GM18909 (cell line): Measurements from ENCODE around the gene ARHGAP20.

ENCODE experiments used
- ATAC-seq: cut with Tn5 transposase; IDR thresholded peaks from one replicate; pipeline ENCODE4 v1.9.1; 2021; ENCODE audit warnings: mild to moderate bottlenecking; ENCODE audit not compliant: unreplicated experiment, poor library complexity

Gene ARHGAP20

GRCh38 chr11:110720431-110721275, 8.4 kb upstream of the ARHGAP20 start:
- no peak for ATAC-seq

DNA sequence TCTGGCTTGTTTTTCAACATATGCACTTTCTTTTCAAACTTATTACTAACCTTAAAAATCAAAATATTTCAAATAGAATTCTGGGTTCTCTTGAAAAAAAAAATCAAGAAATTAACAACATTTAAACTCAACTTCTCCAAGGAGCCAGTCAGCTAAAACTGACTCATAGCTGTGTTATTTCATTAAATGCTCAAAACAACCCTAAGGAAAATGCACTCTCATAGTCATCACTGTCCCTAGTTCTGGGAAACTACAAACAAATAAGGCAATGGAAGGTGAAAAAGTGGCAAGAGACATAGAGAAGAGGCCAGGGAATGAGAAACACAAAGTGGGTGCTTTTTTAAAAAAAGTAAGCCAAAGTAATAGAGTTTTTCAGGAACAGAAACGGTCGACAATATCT, 4.1 kb upstream of the ARHGAP20 start:
- ATAC-seq, result no peak

GRCh38 chr11:110715541-110715940, 3.3 kb upstream of the ARHGAP20 start:
- no peak for ATAC-seq

- no peak for ATAC-seq
Measured at GRCh38 chr11:110713449-110713776, 1.2 kb upstream of the ARHGAP20 start.

DNA sequence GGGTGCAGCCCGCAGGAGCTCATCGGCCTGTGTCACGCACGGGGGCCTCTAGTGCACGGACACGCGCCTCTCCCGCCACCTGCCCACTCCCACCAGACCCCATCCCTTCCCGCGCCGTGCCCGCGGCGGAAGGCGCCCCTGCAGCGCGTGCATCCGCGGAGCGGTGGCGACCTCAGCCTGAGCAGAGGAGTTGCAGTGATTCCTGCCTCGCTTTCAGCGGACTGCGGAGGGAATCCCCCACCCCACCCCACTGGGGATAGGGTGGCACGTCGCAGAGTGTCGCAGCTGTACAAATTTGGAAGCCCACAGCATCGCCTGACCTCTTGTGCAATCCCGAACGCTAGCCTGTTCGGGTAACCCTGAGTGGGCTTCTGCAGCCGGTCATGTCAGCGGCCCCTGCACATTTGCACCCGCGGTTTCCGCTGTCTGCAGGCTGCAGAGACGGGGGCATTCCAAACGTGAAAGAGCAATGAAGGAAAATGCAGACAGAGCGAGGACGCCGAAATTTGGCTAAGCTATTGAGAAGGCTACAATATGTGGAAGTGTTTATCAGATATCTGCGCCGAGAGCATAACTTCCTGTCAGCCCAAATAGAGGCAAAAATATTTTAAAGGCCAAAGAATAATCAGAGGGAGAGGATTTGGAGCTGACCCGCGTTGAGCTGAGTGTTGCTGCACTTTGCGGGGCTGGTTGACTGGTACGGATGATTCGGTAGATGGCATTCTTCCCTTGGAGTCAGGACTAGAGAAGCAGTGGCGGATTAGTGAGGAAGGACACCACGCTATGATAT, 617 bp upstream of the ARHGAP20 start:
- peak; percentile 36 for ATAC-seq

- ATAC-seq, result peak; percentile 10
Measured at GRCh38 chr11:110711448-110711775, 825 bp downstream of the ARHGAP20 start.

DNA sequence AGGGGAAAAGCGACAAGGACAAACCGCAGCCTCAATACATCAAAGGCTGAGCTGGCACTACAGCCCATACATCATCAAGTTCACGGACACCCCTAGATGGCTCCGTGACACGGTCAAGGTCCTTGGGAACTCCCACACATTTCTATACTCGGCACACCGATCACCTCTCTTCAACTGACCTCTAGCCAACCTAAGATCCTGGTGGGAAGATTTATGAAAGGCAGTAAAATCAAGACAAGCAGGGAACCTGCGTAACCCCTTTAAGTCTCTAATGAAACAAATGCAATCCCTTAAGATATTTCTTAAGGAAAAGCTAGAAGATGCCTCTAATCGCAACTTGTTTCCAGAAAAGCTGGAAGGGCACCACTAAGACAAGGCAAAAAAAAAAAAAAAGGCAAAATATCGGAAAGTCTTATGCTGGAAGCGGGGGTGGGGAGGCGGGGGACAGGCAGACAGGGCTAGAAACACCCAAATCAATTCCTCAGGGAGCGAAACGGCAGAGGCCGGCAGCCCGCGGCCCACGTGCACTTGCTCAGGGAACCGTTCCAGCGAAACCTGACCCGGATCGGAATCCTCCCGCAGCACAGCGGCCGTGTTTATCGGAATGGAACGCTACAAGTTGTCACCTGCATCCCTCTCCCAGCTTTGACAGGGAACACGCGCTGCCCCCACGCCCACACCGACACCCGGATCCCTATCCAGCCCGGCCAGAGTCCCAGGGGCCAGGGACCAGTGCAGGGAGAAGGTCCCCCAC, 1.4 kb downstream of the ARHGAP20 start:
- ATAC-seq, result no peak

- no peak for ATAC-seq
Measured at GRCh38 chr11:110704210-110704864, 7.9 kb downstream of the ARHGAP20 start.

DNA sequence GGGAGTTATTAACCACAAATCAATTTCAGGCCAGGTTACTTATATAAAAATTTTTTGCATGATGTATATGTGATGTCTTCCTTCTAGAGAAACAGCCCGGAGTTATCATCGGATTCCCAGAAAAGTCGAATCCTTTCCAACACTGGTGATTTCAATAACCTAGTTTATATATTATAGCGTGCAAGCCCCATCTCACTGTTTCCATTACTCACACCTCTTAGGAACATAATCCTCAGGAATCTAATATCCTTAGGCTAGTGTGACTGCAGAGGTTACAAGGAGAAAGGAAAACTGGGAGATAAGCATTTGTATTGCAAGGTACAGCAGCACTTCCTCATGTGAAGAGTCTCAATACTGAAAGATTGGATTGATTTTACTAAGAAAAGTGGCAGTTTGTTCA, 20.3 kb downstream of the ARHGAP20 start:
- no peak for ATAC-seq

GRCh38 chr11:110689306-110689705, 22.9 kb downstream of the ARHGAP20 start:
- ATAC-seq, result no peak

GRCh38 chr11:110679323-110679975, 32.8 kb downstream of the ARHGAP20 start:
- no peak for ATAC-seq

GRCh38 chr11:110675548-110675947, 36.7 kb downstream of the ARHGAP20 start:
- ATAC-seq, result no peak

- no peak for ATAC-seq
Measured at GRCh38 chr11:110665689-110666465, 46.4 kb downstream of the ARHGAP20 start.

DNA sequence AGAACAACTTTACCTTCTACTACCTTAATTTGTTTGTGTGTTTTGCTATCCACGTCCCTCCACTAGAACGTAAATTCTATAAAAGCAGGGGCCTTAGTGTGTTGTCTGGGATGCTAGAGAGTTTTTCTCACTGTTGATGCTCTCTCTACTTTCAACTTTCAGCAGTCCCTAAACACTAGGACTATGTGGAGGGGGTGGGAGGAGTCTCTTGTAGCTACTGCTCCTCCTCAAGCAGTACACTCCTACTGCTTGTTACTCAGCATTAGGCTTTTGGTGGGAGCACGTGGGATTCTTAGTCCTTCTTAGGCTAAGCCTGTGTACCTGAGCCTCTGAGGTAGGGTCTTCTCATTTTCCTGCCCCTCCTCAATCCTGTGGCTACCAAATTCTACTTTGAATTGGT, 56.3 kb downstream of the ARHGAP20 start:
- no peak for ATAC-seq

DNA sequence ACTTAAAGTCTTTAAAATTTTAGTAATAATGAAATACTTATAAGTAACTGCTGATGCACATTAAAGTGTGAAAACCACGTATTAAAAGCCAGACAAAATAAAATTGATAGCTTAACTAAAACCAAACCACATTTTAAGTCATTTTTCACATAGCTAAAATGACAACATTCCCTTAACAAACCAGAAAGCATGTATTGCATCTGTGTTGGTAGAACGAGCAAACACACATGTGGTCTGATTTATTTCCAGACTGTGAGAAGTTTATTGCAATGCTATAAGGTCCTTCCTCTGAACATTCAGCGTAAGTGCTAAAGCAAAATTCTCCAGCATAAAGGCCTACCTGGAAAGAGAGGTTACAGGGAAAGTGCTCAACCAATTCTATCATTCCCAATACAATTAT, 57.8 kb downstream of the ARHGAP20 start:
- no peak for ATAC-seq

GRCh38 chr11:110645253-110645652, 67.0 kb downstream of the ARHGAP20 start:
- no peak for ATAC-seq

GRCh38 chr11:110634370-110634769, 77.9 kb downstream of the ARHGAP20 start:
- ATAC-seq, result no peak

DNA sequence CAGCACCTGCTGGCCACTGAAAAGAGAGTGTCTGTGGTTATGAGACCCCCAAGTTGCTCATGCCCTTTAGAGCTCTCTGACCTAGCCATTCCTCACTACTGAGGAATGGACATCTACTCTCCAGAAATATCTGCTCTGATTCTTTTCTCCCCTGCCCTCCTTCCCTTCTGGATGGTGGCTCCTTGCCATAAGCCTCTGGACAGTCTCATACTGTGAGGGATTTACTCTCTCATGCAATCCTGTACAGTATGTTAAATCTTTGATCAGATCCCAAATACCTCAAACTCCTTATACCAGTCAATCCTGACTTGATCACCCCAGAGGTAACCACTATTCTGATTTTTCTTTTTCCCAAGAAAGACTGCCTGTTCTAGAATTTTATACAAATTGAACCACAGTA, 80.7 kb downstream of the ARHGAP20 start:
- ATAC-seq, result no peak

GRCh38 chr11:110629594-110629993, 82.6 kb downstream of the ARHGAP20 start:
- no peak for ATAC-seq
